HEK293 (cell line): ENCODE results near the gene SEC24B.

Experiments
- CTCF ChIA-PET: fragments of 350-600 bp; formaldehyde crosslinking; extraction: SDS; loops from one replicate; lab custom pipeline; 2021; ENCODE audit warnings: antibody characterized with exemption; lab: Yijun Ruan, JAX
- POLR2A ChIA-PET: fragments of 300-600 bp; formaldehyde crosslinking; extraction: SDS; loops from one replicate; lab custom pipeline; 2020; ENCODE audit warnings: antibody characterized with exemption, inconsistent platforms; lab: Yijun Ruan, JAX
- H3K27ac ChIP-seq: fragments of 200-500 bp; sonication (Bioruptor generic); 2 replicates; pipeline ENCODE4 v1.5.1; 2014; ENCODE audit warnings: low read depth, low read length, control low read depth, inconsistent platforms; ENCODE audit errors: extremely low read depth
- H3K36me3 ChIP-seq, 2 experiments: fragments of 200-500 bp in 1 of 2; sonication (Bioruptor generic) in 1 of 2; 1 replicate in 1 of 2; 2 replicates in 1 of 2; pipeline ENCODE4 v1.5.1; 2014 to 2017; ENCODE audit warnings: inconsistent platforms in 2 of 2, low read length in 2 of 2; ENCODE audit not compliant: control insufficient read depth in 2 of 2, insufficient read depth in 1 of 2
- H3K4me1 ChIP-seq: fragments of 200-500 bp; sonication (Bioruptor generic); 2 replicates; pipeline ENCODE4 v1.5.1; 2014; ENCODE audit warnings: mild to moderate bottlenecking, low read length, inconsistent platforms; ENCODE audit not compliant: control insufficient read depth, insufficient read depth
- H3K4me3 ChIP-seq: 2 replicates; pipeline ENCODE4 v1.5.1; 2011; ENCODE audit warnings: low read depth, mild to moderate bottlenecking, control low read depth, low read length, moderate library complexity
- H3K9me3 ChIP-seq: fragments of 200-500 bp; sonication (Bioruptor generic); 2 replicates; pipeline ENCODE4 v1.5.1; 2014; ENCODE audit warnings: low read depth, low read length, inconsistent platforms; ENCODE audit not compliant: control insufficient read depth, insufficient read depth
- BCL11A ChIP-seq: fragments of 450-650 bp; formaldehyde crosslinking; IDR thresholded peaks from 2 replicates; pipeline ENCODE4 v1.5.1; 2016; ENCODE audit warnings: low read depth, missing biosample characterization, missing genetic modification characterization
- FEZF1 ChIP-seq: fragments of 450-650 bp; formaldehyde crosslinking; IDR thresholded peaks from 2 replicates; pipeline ENCODE4 v1.5.1; 2016; ENCODE audit warnings: missing biosample characterization, missing genetic modification characterization
- MZF1 ChIP-seq: fragments of 450-650 bp; formaldehyde crosslinking; IDR thresholded peaks from 2 replicates; pipeline ENCODE4 v1.5.1; 2017; ENCODE audit warnings: missing biosample characterization, missing genetic modification characterization, borderline replicate concordance
- OSR2 ChIP-seq: fragments of 450-650 bp; formaldehyde crosslinking; IDR thresholded peaks from 2 replicates; pipeline ENCODE4 v1.5.1; 2016; ENCODE audit warnings: missing biosample characterization, missing genetic modification characterization
- PRDM1 ChIP-seq: fragments of 450-650 bp; formaldehyde crosslinking; IDR thresholded peaks from 2 replicates; pipeline ENCODE4; 2016; ENCODE audit warnings: missing biosample characterization, missing genetic modification characterization
- WT1 ChIP-seq: fragments of 450-650 bp; formaldehyde crosslinking; IDR thresholded peaks from 2 replicates; pipeline ENCODE4 v1.5.1; 2016; ENCODE audit warnings: missing biosample characterization, missing genetic modification characterization
- ZBTB17 ChIP-seq: fragments of 450-650 bp; formaldehyde crosslinking; IDR thresholded peaks from 2 replicates; pipeline ENCODE4 v1.5.1; 2016; ENCODE audit warnings: missing biosample characterization, missing genetic modification characterization
- ZEB2 ChIP-seq: fragments of 450-650 bp; formaldehyde crosslinking; IDR thresholded peaks from 2 replicates; pipeline ENCODE4 v1.5.1; 2016; ENCODE audit warnings: missing biosample characterization, missing genetic modification characterization
- ZNF214 ChIP-seq: fragments of 450-650 bp; formaldehyde crosslinking; IDR thresholded peaks from 2 replicates; pipeline ENCODE4 v1.5.1; 2017; ENCODE audit warnings: missing biosample characterization, mild to moderate bottlenecking, missing genetic modification characterization, borderline replicate concordance
- ZNF324 ChIP-seq: fragments of 450-650 bp; formaldehyde crosslinking; IDR thresholded peaks from 2 replicates; pipeline ENCODE4 v1.5.1; 2016; ENCODE audit warnings: missing biosample characterization, missing genetic modification characterization
- ZNF510 ChIP-seq: fragments of 450-650 bp; formaldehyde crosslinking; IDR thresholded peaks from 2 replicates; pipeline ENCODE4 v1.5.1; 2018; ENCODE audit warnings: mild to moderate bottlenecking, missing genetic modification characterization, missing biosample characterization; ENCODE audit not compliant: insufficient replicate concordance
- ZNF791 ChIP-seq: fragments of 450-650 bp; formaldehyde crosslinking; IDR thresholded peaks from 2 replicates; pipeline ENCODE4 v1.5.1; 2016; ENCODE audit warnings: missing biosample characterization, missing genetic modification characterization
- TF ChIP-seq, protein P1 (sequence below): fragments of 450-650 bp; formaldehyde crosslinking; IDR thresholded peaks from 2 replicates; pipeline ENCODE4 v1.5.1; 2017; ENCODE audit warnings: missing biosample characterization, missing genetic modification characterization
- TF ChIP-seq, protein P2 (sequence below): fragments of 450-650 bp; formaldehyde crosslinking; IDR thresholded peaks from 2 replicates; pipeline ENCODE4 v1.5.1; 2016; ENCODE audit warnings: missing biosample characterization, missing genetic modification characterization
- TF ChIP-seq, protein P3 (sequence below): fragments of 450-650 bp; IDR thresholded peaks from 2 replicates; pipeline ENCODE4 v1.5.1; 2018; ENCODE audit warnings: missing biosample characterization, mild to moderate bottlenecking, missing genetic modification characterization

Gene SEC24B

DNA sequence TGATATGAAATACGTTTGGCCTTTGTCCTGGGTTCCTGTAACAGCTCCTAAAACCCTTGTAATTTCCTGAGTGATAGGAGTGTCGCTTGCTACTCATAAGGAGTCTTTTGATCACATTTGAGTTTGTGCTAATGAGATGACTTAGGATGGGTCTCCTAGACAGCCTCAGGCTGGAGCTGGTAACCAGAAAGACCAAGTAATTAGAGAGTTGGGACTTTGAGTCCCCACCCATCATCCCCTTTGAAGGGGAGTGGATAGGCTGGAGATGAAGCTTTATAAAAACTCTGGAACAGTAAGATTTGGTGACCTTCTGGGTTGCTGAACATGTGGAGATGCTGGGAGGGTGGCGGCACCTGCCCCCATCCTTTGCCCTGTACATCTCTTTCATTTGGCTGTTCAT, 2.9 kb downstream of the SEC24B start (continued):
- TF ChIP-seq WT1 (tag by site-specific recombination) (peak; percentile 47; the same call in 1 of the 2 replicates), ZNF324 (no peak), ZNF510 (no peak), ZNF791 (tag by site-specific recombination) (no peak)

DNA sequence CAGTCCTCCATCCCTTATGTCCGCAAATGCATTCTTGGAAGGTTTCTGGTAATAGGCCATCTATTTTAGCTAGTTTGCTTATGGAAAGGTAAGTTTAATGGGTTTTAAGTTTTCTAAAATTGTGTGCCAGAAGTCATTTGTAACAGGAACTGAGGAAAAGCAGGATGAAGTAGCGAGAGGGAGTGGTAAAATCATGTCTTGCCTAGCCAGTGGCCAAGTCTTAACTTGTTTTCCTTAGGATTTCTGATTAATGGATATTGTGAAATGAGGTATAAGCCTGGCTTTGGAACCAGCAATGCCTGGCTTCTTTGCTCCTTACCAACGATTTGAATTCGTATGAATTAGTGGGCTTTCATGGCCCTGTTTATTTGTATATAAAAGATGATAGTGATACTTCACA, 7.3 kb downstream of the SEC24B start:
- Histone ChIP-seq H3K4me3 (no peak overlapping the region), H3K4me1 (peaks cover 20% of the 10 kb centered on the region), H3K36me3 (peaks cover under 1 to 5% of the 10 kb centered on the region in 2 experiments), H3K27ac (peak overlapping the region; percentile 8; the same call in 1 of the 2 replicates), H3K9me3 (no peaks in the 10 kb centered on the region)
- POLR2A ChIA-PET = no interaction called here
- TF ChIP-seq ZEB2 (no peak), FEZF1 (tag by site-specific recombination) (no peak), OSR2 (tag by site-specific recombination) (peak; percentile 68; the same call in 1 of the 2 replicates), PRDM1 (0 out of 2 replicates have a peak, but pooled peaks have one; percentile 21), ZNF214 (no peak), ZBTB17 (peak; percentile 83)
- TF ChIP-seq, protein P1, sequence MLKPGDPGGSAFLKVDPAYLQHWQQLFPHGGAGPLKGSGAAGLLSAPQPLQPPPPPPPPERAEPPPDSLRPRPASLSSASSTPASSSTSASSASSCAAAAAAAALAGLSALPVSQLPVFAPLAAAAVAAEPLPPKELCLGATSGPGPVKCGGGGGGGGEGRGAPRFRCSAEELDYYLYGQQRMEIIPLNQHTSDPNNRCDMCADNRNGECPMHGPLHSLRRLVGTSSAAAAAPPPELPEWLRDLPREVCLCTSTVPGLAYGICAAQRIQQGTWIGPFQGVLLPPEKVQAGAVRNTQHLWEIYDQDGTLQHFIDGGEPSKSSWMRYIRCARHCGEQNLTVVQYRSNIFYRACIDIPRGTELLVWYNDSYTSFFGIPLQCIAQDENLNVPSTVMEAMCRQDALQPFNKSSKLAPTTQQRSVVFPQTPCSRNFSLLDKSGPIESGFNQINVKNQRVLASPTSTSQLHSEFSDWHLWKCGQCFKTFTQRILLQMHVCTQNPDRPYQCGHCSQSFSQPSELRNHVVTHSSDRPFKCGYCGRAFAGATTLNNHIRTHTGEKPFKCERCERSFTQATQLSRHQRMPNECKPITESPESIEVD (tag by site-specific recombination) = peak; percentile 84
- CTCF ChIA-PET = interaction anchor here (1.1 kb wide), 1 partner anchor 385 kb away, joined by 3 read pairs; no protein-coding TSS in a partner anchor

DNA sequence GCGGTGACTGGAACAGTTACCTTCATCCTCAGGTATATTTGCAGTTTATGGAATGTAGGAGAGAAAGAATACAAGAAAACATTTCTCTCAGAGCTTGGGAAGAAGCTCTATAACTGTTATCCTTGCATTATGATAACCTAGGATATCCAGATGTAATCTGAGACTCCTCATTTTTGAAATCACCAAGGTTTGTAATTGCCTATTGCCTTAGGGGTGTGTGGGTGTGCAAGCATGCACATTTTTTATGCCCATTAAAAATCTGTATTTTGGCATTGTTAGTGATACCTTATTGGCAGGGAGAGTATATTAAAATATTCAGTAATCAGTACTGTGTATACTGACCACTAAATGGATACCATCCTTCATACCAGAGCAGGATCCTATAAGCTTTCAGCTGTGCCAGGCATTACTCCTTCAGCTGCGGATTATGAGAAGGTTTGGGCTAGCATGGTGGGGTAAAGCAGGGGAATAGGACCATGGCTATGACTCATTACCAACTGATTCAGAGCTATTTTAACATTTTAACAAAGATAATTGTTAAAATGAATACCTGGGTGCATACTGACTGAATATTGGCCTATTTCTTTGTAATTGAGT, 8.3 kb downstream of the SEC24B start:
- Histone ChIP-seq H3K4me1 (peaks cover 15% of the 10 kb centered on the region), H3K27ac (no peak overlapping the region), H3K4me3 (no peak overlapping the region), H3K36me3 (peaks cover 4 to 8% of the 10 kb centered on the region in 2 experiments), H3K9me3 (no peaks in the 10 kb centered on the region)
- TF ChIP-seq, protein P1 (tag by site-specific recombination) = 0 out of 2 replicates have a peak, but pooled peaks have one; percentile 37
- TF ChIP-seq MZF1 (tag by site-specific recombination) = no peak
- TF ChIP-seq BCL11A (tag by site-specific recombination) = no peak
- TF ChIP-seq, protein P2, sequence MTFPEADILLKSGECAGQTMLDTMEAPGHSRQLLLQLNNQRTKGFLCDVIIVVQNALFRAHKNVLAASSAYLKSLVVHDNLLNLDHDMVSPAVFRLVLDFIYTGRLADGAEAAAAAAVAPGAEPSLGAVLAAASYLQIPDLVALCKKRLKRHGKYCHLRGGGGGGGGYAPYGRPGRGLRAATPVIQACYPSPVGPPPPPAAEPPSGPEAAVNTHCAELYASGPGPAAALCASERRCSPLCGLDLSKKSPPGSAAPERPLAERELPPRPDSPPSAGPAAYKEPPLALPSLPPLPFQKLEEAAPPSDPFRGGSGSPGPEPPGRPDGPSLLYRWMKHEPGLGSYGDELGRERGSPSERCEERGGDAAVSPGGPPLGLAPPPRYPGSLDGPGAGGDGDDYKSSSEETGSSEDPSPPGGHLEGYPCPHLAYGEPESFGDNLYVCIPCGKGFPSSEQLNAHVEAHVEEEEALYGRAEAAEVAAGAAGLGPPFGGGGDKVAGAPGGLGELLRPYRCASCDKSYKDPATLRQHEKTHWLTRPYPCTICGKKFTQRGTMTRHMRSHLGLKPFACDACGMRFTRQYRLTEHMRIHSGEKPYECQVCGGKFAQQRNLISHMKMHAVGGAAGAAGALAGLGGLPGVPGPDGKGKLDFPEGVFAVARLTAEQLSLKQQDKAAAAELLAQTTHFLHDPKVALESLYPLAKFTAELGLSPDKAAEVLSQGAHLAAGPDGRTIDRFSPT (tag by site-specific recombination) = 0 out of 2 replicates have a peak, but pooled peaks have one; percentile 29
- TF ChIP-seq, protein P3, sequence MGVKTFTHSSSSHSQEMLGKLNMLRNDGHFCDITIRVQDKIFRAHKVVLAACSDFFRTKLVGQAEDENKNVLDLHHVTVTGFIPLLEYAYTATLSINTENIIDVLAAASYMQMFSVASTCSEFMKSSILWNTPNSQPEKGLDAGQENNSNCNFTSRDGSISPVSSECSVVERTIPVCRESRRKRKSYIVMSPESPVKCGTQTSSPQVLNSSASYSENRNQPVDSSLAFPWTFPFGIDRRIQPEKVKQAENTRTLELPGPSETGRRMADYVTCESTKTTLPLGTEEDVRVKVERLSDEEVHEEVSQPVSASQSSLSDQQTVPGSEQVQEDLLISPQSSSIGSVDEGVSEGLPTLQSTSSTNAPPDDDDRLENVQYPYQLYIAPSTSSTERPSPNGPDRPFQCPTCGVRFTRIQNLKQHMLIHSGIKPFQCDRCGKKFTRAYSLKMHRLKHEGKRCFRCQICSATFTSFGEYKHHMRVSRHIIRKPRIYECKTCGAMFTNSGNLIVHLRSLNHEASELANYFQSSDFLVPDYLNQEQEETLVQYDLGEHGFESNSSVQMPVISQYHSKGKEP (tag by site-specific recombination) = peak; percentile 80; the same call in 1 of the 2 replicates
- CTCF ChIA-PET = interaction anchor here (2.1 kb wide), 1 partner anchor 9 kb away, joined by 8 read pairs; the partner anchor contains the start of gene SEC24B
- POLR2A ChIA-PET = no interaction called here
